Right lobe of liver (tissue), 4 donors: ENCODE data around the gene EIF3L.

ENCODE experiments used
- POLR2A ChIP-seq: fragments of 450-650 bp; IDR thresholded peaks from one replicate; pipeline ENCODE4 v1.6.1; 2017; ENCODE audit warnings: antibody characterized with exemption, mild to moderate bottlenecking
- TF ChIP-seq, protein P1 (sequence below), 4 donors: fragments of 200-600 bp in 3 of 4; fragments of 450-650 bp in 1 of 4; IDR thresholded peaks; one replicate each; pipeline versions ENCODE4 v1.5.1 to v1.8.0; 2016 to 2022; ENCODE audit warnings: antibody characterized with exemption in 4 of 4, mild to moderate bottlenecking in 2 of 4
- donor health status: DM: no; HTN: no; CAD: no.
- donor health status: DM: no; HTN: no; CAD: no.
- donor health status: DM: no; HTN: yes; CAD: no.

DNA sequence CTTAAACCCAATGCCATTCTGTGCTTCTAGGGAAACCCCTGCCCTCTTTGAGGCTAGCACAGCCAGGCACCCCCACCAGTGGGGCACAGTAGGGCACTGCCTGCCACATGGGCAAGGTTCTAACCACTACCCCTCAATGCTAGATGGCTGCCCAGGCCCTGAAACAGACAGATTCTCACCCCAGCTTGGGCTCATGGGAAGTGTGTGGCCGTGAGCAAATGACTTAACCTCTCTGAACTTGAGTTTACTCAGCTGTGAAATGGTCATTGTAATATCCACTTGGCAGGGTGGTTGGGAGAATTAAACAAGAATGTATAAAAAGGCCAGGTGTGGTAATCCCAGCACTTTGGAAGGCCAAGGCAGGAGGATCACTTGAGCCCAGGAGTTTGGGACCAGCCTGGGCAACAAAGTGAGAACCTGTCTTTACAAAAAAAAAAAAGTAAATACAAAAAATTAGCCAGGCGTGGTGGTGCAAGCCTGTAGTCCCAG lies 81.8 kb downstream of the EIF3L start:
- TF ChIP-seq, protein P1, sequence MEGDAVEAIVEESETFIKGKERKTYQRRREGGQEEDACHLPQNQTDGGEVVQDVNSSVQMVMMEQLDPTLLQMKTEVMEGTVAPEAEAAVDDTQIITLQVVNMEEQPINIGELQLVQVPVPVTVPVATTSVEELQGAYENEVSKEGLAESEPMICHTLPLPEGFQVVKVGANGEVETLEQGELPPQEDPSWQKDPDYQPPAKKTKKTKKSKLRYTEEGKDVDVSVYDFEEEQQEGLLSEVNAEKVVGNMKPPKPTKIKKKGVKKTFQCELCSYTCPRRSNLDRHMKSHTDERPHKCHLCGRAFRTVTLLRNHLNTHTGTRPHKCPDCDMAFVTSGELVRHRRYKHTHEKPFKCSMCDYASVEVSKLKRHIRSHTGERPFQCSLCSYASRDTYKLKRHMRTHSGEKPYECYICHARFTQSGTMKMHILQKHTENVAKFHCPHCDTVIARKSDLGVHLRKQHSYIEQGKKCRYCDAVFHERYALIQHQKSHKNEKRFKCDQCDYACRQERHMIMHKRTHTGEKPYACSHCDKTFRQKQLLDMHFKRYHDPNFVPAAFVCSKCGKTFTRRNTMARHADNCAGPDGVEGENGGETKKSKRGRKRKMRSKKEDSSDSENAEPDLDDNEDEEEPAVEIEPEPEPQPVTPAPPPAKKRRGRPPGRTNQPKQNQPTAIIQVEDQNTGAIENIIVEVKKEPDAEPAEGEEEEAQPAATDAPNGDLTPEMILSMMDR (IDR thresholded peaks at IDR 0.05) = no peak
- no peak for TF ChIP-seq POLR2A
